ENCODE measurements around the gene TNN.
A peak's percentile ranks its signal among the peaks of the same experiment; 100 is the strongest.

Gene TNN

DNA sequence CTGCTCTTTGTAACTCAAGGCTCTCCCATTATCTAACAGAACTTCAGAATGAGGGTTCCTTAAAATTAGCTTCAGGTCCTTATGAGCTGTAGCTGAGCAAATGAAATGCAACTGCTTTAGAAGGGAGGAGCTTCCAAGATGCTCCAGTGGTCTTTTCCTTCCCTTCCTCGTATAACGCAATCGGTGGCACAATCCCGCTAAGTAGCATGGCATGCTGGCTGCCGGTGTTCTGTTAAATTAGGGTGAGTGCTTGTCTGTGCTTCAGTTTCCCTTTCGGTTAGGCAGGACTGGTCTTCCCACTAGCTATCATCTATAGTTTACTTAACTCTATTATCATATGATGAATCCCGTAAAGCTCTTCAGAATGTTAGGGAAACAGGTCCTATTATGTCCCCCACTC lies 124.0 kb downstream of the TNN start:
- WGBS (ENCODE audit: extremely low coverage, insufficient coverage, low lambda C conversion rate), result no CpG with 5 or more reads among the region's 7 CpGs
- peak overlapping the region; percentile 85 for H3K56ac ChIP-seq (ENCODE audit: low read length)
- H2BK5ac ChIP-seq (ENCODE audit: low read length), result no peak overlapping the region
- peak overlapping the region; percentile 75 for H3K9ac ChIP-seq (ENCODE audit: low read length)
- H2AK5ac ChIP-seq (ENCODE audit: low read length), result no peak overlapping the region
- H3K23ac ChIP-seq (ENCODE audit: low read length), result no peak overlapping the region
- peaks cover 4% of the 10 kb centered on the region for H3K4me1 ChIP-seq (ENCODE audit: control insufficient read depth, low read depth, low read length)
- DNase-seq, result peak; percentile 27
- no peak overlapping the region for H3K18ac ChIP-seq (ENCODE audit: low read length)
- no peaks in the 10 kb centered on the region for H3K27me3 ChIP-seq (ENCODE audit: insufficient read depth, low read length, poor library complexity)
- peak overlapping the region; percentile 69 for H3K4me3 ChIP-seq (ENCODE audit: low read length)
- no peak overlapping the region for H2BK15ac ChIP-seq (replicated peaks; ENCODE audit: low read depth)
- H4K8ac ChIP-seq (ENCODE audit: low read depth, low read length), result no peak overlapping the region
- H3K4me2 ChIP-seq (ENCODE audit: low read length), result peak overlapping the region; percentile 70
- H3K36me3 ChIP-seq (ENCODE audit: control insufficient read depth, insufficient read depth, low read length), result no peaks in the 10 kb centered on the region
- no peak overlapping the region for H3K4ac ChIP-seq (ENCODE audit: low read depth, low read length)
- no peaks in the 10 kb centered on the region for H3K79me2 ChIP-seq (ENCODE audit: control insufficient read depth, insufficient read depth, low read length)
- no peak overlapping the region for H2BK120ac ChIP-seq (ENCODE audit: low read depth, low read length)
- no peak overlapping the region for H3K27ac ChIP-seq (ENCODE audit: low read depth, low read length)
- H3K79me1 ChIP-seq (ENCODE audit: low read length), result peaks cover 3% of the 10 kb centered on the region
- H4K5ac ChIP-seq (ENCODE audit: low read length), result no peak overlapping the region

DNA sequence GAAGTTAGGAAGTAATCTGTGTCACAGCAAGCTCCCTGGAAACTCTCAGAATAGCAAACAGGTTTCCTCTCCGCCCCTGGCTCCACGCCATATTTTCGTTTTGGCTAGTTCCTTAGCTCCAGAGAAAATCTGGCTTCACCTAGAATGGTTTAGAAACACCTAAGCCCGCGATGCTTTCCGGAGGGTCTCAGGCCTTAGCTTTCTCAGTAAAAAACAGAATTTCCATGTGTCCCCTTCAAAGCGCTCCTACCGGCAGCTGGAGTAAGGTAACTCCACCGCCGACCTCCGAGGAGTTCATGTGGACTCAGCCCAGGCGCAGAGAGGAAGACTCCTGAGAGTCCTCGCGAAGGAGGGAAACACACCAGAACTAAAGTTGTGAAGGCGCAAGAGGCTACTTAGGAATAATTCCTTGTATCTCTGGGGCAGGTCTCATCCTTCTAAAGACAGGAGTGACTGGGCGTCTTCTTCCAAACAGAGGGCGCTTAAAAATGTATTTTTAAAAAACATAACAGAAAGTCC lies 124.5 kb downstream of the TNN start:
- no peak overlapping the region for H2BK15ac ChIP-seq (replicated peaks; ENCODE audit: low read depth)
- no peak overlapping the region for H2BK5ac ChIP-seq (ENCODE audit: low read length)
- H2AK5ac ChIP-seq (ENCODE audit: low read length), result no peak overlapping the region
- H3K4me2 ChIP-seq (ENCODE audit: low read length), result peak overlapping the region; percentile 70
- H3K23ac ChIP-seq (ENCODE audit: low read length), result no peak overlapping the region
- peak overlapping the region; percentile 75 for H3K9ac ChIP-seq (ENCODE audit: low read length)
- no peaks in the 10 kb centered on the region for H3K27me3 ChIP-seq (ENCODE audit: insufficient read depth, low read length, poor library complexity)
- peaks cover 3% of the 10 kb centered on the region for H3K79me1 ChIP-seq (ENCODE audit: low read length)
- peaks cover 4% of the 10 kb centered on the region for H3K4me1 ChIP-seq (ENCODE audit: control insufficient read depth, low read depth, low read length)
- H4K8ac ChIP-seq (ENCODE audit: low read depth, low read length), result no peak overlapping the region
- DNase-seq, result peak; percentile 69
- H3K56ac ChIP-seq (ENCODE audit: low read length), result peak overlapping the region; percentile 85
- H3K4ac ChIP-seq (ENCODE audit: low read depth, low read length), result peak overlapping the region; percentile 40
- no CpG with 5 or more reads among the region's 17 CpGs for WGBS (ENCODE audit: extremely low coverage, insufficient coverage, low lambda C conversion rate)
- H3K36me3 ChIP-seq (ENCODE audit: control insufficient read depth, insufficient read depth, low read length), result no peaks in the 10 kb centered on the region
- no peaks in the 10 kb centered on the region for H3K79me2 ChIP-seq (ENCODE audit: control insufficient read depth, insufficient read depth, low read length)
- peak overlapping the region; percentile 72 for H3K18ac ChIP-seq (ENCODE audit: low read length)
- H3K4me3 ChIP-seq (ENCODE audit: low read length), result peak overlapping the region; percentile 69
- no peak overlapping the region for H2BK120ac ChIP-seq (ENCODE audit: low read depth, low read length)
- H4K5ac ChIP-seq (ENCODE audit: low read length), result no peak overlapping the region
- H3K27ac ChIP-seq (ENCODE audit: low read depth, low read length), result no peak overlapping the region

DNA sequence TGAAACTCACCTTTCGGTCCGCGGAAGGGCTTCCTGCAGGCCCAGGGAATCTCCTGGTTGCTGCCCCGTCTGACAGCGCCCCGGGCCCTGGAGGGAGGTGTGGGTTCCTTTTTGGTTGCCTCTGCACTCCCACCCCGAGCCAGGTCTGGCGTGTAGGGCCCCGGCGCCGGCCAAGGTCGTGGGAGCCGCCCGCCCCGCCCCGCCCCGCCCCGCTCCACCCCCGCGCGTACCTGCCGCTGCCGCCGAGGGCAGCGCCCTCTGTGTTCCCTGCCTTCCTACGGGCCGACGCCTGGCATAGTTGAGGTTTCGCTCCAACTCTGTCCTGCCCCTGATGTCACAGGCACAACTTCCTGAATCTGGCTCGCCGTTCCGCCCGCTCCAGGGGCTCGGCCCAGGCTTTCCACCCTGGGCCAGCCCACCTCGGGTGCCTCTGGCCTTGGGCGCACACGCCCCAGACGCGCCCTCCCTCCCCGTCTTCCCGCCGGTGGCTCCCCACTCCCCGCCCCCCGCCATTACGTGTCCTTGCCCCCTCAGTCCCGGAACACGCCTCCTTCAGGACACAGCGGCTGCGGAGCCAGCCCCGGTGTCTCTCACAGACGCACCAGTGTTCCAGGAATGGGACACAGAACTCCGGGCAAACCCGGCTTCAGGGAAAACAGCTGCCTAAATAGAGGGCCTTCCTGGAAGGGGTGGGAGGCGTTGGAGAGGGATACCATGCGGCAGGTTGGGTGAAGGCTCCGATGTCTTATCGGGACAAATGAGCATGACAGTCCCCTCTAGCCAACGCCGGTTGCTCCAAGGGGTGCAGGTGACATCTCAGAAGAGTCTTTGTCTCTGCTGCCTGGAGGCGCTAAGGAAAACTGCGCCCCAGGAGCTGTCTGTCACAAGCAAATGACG lies 125.2 kb downstream of the TNN start, which contains the start of gene KIAA0040:
Gene KIAA0040 (minus strand): TSS at position 147 of the 897 bp plus-strand sequence. CDS start 31,763 bp downstream, outside the sequence.
- no peak within 1 kb of the TSS for H2BK15ac ChIP-seq (replicated peaks; ENCODE audit: low read depth)
- H3K4me2 ChIP-seq (ENCODE audit: low read length), result peak within 1 kb of the TSS; percentile 85
- peak; percentile 81 for DNase-seq
- H3K4me1 ChIP-seq (ENCODE audit: control insufficient read depth, low read depth, low read length), result peaks cover 4% of the 10 kb centered on the region
- H3K4me3 ChIP-seq (ENCODE audit: low read length), result peak within 1 kb of the TSS; percentile 69
- H2BK5ac ChIP-seq (ENCODE audit: low read length), result peak within 1 kb of the TSS; percentile 61
- no peak within 1 kb of the TSS for H3K27ac ChIP-seq (ENCODE audit: low read depth, low read length)
- no peak within 1 kb of the TSS for H2BK120ac ChIP-seq (ENCODE audit: low read depth, low read length)
- no peak within 1 kb of the TSS for H4K8ac ChIP-seq (ENCODE audit: low read depth, low read length)
- H2AK5ac ChIP-seq (ENCODE audit: low read length), result no peak within 1 kb of the TSS
- no peaks in the 10 kb centered on the region for H3K36me3 ChIP-seq (ENCODE audit: control insufficient read depth, insufficient read depth, low read length)
- H3K23ac ChIP-seq (ENCODE audit: low read length), result no peak within 1 kb of the TSS
- peak within 1 kb of the TSS; percentile 40 for H3K4ac ChIP-seq (ENCODE audit: low read depth, low read length)
- peak within 1 kb of the TSS; percentile 75 for H3K9ac ChIP-seq (ENCODE audit: low read length)
- peak within 1 kb of the TSS; percentile 72 for H3K18ac ChIP-seq (ENCODE audit: low read length)
- peaks cover 3% of the 10 kb centered on the region for H3K79me1 ChIP-seq (ENCODE audit: low read length)
- H3K79me2 ChIP-seq (ENCODE audit: control insufficient read depth, insufficient read depth, low read length), result no peaks in the 10 kb centered on the region
- WGBS (ENCODE audit: extremely low coverage, insufficient coverage, low lambda C conversion rate), result no CpG with 5 or more reads among the region's 62 CpGs
- no peak within 1 kb of the TSS for H4K5ac ChIP-seq (ENCODE audit: low read length)
- H3K27me3 ChIP-seq (ENCODE audit: insufficient read depth, low read length, poor library complexity), result no peaks in the 10 kb centered on the region
- peak within 1 kb of the TSS; percentile 85 for H3K56ac ChIP-seq (ENCODE audit: low read length)

DNA sequence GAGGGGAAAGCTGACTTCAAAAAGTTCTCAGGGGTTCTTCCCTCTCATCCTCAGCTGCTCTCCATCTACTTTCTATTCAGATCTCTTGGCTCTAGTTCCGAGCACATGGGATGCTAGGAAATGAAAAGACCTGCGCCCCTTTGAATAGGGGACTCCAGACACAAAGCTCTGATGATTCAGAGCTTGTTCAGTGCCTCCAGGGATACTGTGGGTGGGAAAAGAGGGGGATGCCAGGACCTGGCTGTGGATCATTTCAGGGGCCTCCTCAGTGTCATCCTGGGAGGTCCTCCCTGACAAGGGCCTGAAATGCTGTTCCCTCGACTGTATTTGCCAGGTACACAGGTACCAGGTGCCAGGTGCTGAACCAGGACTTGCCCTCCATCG lies 125.9 kb downstream of the TNN start:
- Histone ChIP-seq H2BK5ac (ENCODE audit: low read length) (no peak overlapping the region), H3K56ac (ENCODE audit: low read length) (no peak overlapping the region), H3K4me2 (ENCODE audit: low read length) (peak overlapping the region; percentile 85), H2BK120ac (ENCODE audit: low read depth, low read length) (no peak overlapping the region), H3K27ac (ENCODE audit: low read depth, low read length) (no peak overlapping the region), H3K4me3 (ENCODE audit: low read length) (no peak overlapping the region), H4K8ac (ENCODE audit: low read depth, low read length) (no peak overlapping the region), H3K23ac (ENCODE audit: low read length) (no peak overlapping the region), H3K18ac (ENCODE audit: low read length) (no peak overlapping the region), H3K79me1 (ENCODE audit: low read length) (peaks cover 3% of the 10 kb centered on the region), H2AK5ac (ENCODE audit: low read length) (no peak overlapping the region), H3K79me2 (ENCODE audit: control insufficient read depth, insufficient read depth, low read length) (no peaks in the 10 kb centered on the region), H4K5ac (ENCODE audit: low read length) (no peak overlapping the region), H3K4me1 (ENCODE audit: control insufficient read depth, low read depth, low read length) (peaks cover 4% of the 10 kb centered on the region), H3K9ac (ENCODE audit: low read length) (peak overlapping the region; percentile 68), H2BK15ac (replicated peaks; ENCODE audit: low read depth) (no peak overlapping the region), H3K27me3 (ENCODE audit: insufficient read depth, low read length, poor library complexity) (no peaks in the 10 kb centered on the region), H3K36me3 (ENCODE audit: control insufficient read depth, insufficient read depth, low read length) (no peaks in the 10 kb centered on the region), H3K4ac (ENCODE audit: low read depth, low read length) (no peak overlapping the region)
- no CpG with 5 or more reads among the region's 4 CpGs for WGBS (ENCODE audit: extremely low coverage, insufficient coverage, low lambda C conversion rate)
- DNase-seq, result no peak

DNA sequence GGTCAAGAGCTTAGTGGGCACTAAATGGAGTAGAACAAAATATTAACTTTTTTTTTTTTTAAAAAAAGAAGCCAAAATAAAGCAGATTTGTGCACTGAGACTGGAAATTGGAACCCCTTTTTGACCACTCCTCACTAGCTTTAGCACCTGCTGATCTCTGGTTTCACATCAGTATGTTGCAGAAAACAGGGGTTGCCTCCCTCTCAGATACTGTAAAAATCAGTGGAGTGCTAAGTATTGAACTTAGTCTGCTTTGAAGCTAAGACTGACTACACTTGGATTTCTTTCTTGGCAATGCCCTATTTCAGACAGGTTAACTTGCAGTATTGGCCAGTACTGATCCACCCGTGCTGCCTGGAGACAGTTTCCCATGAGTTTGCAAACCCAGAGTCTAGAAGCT lies 127.6 kb downstream of the TNN start:
- Histone ChIP-seq H3K4me3 (ENCODE audit: low read length) (no peak overlapping the region), H3K9ac (ENCODE audit: low read length) (no peak overlapping the region), H3K4ac (ENCODE audit: low read depth, low read length) (no peak overlapping the region), H2BK5ac (ENCODE audit: low read length) (no peak overlapping the region), H2AK5ac (ENCODE audit: low read length) (no peak overlapping the region), H3K23ac (ENCODE audit: low read length) (no peak overlapping the region), H3K4me1 (ENCODE audit: control insufficient read depth, low read depth, low read length) (peaks cover 6% of the 10 kb centered on the region), H3K79me2 (ENCODE audit: control insufficient read depth, insufficient read depth, low read length) (no peaks in the 10 kb centered on the region), H3K4me2 (ENCODE audit: low read length) (no peak overlapping the region), H3K27ac (ENCODE audit: low read depth, low read length) (no peak overlapping the region), H2BK15ac (replicated peaks; ENCODE audit: low read depth) (no peak overlapping the region), H4K8ac (ENCODE audit: low read depth, low read length) (no peak overlapping the region), H3K79me1 (ENCODE audit: low read length) (peaks cover 2% of the 10 kb centered on the region), H2BK120ac (ENCODE audit: low read depth, low read length) (no peak overlapping the region), H3K18ac (ENCODE audit: low read length) (no peak overlapping the region), H3K27me3 (ENCODE audit: insufficient read depth, low read length, poor library complexity) (no peaks in the 10 kb centered on the region), H4K5ac (ENCODE audit: low read length) (no peak overlapping the region), H3K36me3 (ENCODE audit: control insufficient read depth, insufficient read depth, low read length) (no peaks in the 10 kb centered on the region), H3K56ac (ENCODE audit: low read length) (no peak overlapping the region)
- WGBS (ENCODE audit: extremely low coverage, insufficient coverage, low lambda C conversion rate), result no CpG with 5 or more reads among the region's 1 CpG
- no peak for DNase-seq
